Skeletal muscle tissue (tissue), 4 donors: ENCODE data around the gene ANKRD11. TPM values are rescaled to one million over a fixed set of nuclear protein-coding genes. Genes with fewer than 3 reads are reported as not detected.
A peak's percentile ranks its signal among the peaks of the same experiment; 100 is the strongest.

Experiments used
- H3K27ac ChIP-seq: one replicate; pipeline ENCODE4 v1.7.0; 2013; ENCODE audit warnings: mild to moderate bottlenecking, low read depth, low read length, inconsistent platforms
- H3K27me3 ChIP-seq, 3 donors: one replicate each; pipeline ENCODE4 v1.7.0; 2013; ENCODE audit warnings: low read length in 3 of 3; ENCODE audit not compliant: control insufficient read depth in 3 of 3, insufficient read depth in 3 of 3
- H3K36me3 ChIP-seq, 3 donors: one replicate each; pipeline ENCODE4 v1.7.0; 2013; ENCODE audit warnings: low read length in 3 of 3; ENCODE audit not compliant: control insufficient read depth in 3 of 3, insufficient read depth in 3 of 3
- H3K4me1 ChIP-seq, 3 donors: one replicate each; pipeline ENCODE4 v1.7.0; 2013; ENCODE audit warnings: low read length in 3 of 3, mild to moderate bottlenecking in 3 of 3; ENCODE audit not compliant: control insufficient read depth in 3 of 3, insufficient read depth in 3 of 3
- H3K4me3 ChIP-seq, 3 donors: one replicate each; pipeline ENCODE4 v1.7.0; 2013; ENCODE audit warnings: low read length in 3 of 3
- H3K9ac ChIP-seq, 3 donors: one replicate each; pipeline ENCODE4 v1.7.0; 2013; ENCODE audit warnings: low read length in 3 of 3, mild to moderate bottlenecking in 3 of 3, moderate library complexity in 2 of 3, low read depth in 1 of 3
- H3K9me3 ChIP-seq, 3 donors: one replicate each; pipeline ENCODE4 v1.7.0; 2013; ENCODE audit warnings: low read length in 3 of 3; ENCODE audit not compliant: control insufficient read depth in 3 of 3
- total RNA-seq: library from RNA; depleted of rRNA; stranded (reverse); fragments of >200 nt; gene quantifications from one replicate; pipeline ENCODE4 v1.2.3, GENCODE V29; 2014
- donor health status: Osteomylitis.

Gene ANKRD11
- total RNA-seq, 1 donor from 2014 or later: 21.4 TPM

DNA sequence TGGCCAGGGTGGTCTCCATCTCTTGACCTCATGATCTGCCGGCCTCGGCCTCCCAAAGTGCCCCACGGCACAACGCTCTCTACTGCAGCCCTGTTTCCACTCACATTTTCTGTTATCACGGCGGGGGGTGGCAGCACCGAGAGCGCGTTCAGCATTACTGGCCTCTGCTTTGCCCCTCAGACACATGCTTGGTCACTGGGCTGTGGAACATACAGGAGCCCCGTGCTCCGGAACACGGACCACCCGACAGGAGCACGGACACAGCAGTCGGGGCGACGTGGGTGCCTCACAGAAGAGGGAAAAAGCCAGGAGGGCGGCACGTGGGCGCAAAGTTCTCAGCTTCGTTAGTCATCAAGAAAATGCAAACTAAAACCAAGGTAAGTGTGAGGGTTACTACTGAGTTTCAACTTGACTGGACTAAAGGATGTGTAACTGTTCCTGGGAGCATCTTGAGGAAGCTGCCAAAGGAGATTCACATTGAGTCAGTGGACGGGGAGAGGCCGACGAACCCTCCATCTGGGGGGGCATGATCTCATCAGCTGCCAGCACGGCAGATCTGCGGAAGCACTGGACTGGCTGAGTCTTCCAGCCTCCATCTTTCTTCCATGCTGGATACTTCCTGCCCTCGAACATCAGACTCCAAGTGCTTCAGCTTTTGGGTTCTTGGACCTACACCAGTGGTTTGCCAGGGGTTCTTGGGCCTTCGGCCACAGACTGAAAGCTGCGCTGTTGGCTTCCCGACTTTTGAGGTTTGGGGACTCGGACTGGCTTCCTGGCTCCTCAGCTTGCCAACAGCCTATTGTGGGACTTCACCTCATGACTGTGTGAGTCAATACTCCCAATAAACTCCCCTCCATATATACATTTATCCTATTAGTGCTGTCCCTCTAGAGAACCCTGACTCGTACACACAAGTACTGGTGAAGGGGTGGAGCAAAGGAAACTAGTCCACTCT is 166.0 kb downstream of the ANKRD11 start:
- Histone ChIP-seq H3K9ac (peak overlapping the region in 1 of 3 donors; percentile 16), H3K9me3 (no peaks in the 10 kb centered on the region), H3K36me3 (peaks cover 0 to 6% (median 0%) of the 10 kb centered on the region in 3 donors), H3K27ac (peak overlapping the region; percentile 81), H3K27me3 (no peaks in the 10 kb centered on the region), H3K4me1 (peaks cover 73 to 79% (median 78%) of the 10 kb centered on the region in 3 donors), H3K4me3 (peak overlapping the region; percentile 14 to 59 (median 45))

GRCh38 chr16:89323120-89323960 is 167.0 kb downstream of the ANKRD11 start:
- peak overlapping the region; percentile 67 to 75 (median 68) for H3K4me3 ChIP-seq

DNA sequence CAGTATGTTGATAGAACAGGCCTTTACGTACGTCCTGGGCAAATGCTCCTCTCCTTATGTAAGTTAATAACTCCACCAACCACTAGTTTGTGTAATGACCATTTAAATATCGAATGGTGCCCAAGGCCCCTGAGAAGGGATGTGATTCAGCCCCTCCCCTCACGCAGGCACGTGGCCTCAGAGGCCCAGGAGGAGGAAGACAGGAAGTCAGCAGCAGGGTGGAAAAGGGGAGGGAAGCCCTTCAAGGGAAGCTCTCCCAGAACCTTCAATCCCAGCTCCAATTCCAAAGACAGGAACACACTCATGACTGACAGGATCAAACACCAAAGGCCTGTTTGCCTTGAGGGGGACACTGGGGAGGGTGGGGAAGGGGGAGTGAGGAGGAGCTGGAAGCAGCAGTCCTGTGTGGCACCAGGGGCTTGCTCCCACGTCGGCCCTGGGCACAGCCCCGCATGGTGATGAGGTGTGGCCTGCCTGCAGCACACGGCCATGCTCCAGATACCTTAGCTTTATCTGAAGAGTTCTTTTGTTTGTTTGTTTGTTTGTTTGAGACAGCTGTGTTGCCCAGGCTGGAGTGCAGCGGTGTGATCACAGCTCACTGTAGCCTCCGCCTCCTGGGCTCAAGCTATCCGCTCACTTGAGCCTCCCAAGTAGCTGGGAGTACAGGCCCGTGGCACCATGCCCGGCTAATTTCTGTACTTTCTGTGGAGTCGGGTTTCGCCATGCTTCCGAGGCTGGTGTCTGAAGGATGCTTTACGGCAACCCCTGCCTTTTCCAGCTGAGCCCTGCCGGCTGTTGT is 167.8 kb downstream of the ANKRD11 start:
- H3K4me1 ChIP-seq: peaks cover 90 to 91% (median 91%) of the 10 kb centered on the region in 3 donors
- H3K9ac ChIP-seq: peak overlapping the region; percentile 36 to 77 (median 76)
- no peaks in the 10 kb centered on the region for H3K27me3 ChIP-seq
- H3K27ac ChIP-seq: peak overlapping the region; percentile 81
- H3K36me3 ChIP-seq: peaks cover 0 to 6% (median 0%) of the 10 kb centered on the region in 3 donors
- H3K4me3 ChIP-seq: peak overlapping the region; percentile 67 to 75 (median 68)
- no peaks in the 10 kb centered on the region for H3K9me3 ChIP-seq

More at GRCh38 chr16:89323120-89323960, 167.0 kb downstream of the ANKRD11 start:
- peak overlapping the region; percentile 81 for H3K27ac ChIP-seq
- H3K4me1 ChIP-seq: peaks cover 82 to 83% (median 83%) of the 10 kb centered on the region in 3 donors
- no peaks in the 10 kb centered on the region for H3K9me3 ChIP-seq
- no peaks in the 10 kb centered on the region for H3K27me3 ChIP-seq
- peaks cover 0 to 6% (median 0%) of the 10 kb centered on the region in 3 donors for H3K36me3 ChIP-seq
- H3K9ac ChIP-seq: peak overlapping the region; percentile 36 to 77 (median 76)

- peak overlapping the region; percentile 51 to 68 (median 57) for H3K4me3 ChIP-seq
- H3K27me3 ChIP-seq: no peaks in the 10 kb centered on the region
- peak overlapping the region; percentile 81 for H3K27ac ChIP-seq
- peak overlapping the region; percentile 62 to 79 (median 66) for H3K9ac ChIP-seq
- peaks cover 0 to 8% (median 0%) of the 10 kb centered on the region in 3 donors for H3K36me3 ChIP-seq
- H3K4me1 ChIP-seq: peaks cover 95 to 97% (median 96%) of the 10 kb centered on the region in 3 donors
- no peaks in the 10 kb centered on the region for H3K9me3 ChIP-seq
These were observed 169.4 kb downstream of the ANKRD11 start for GRCh38 chr16:89320782-89321501.

GRCh38 chr16:89319886-89320781 is 170.2 kb downstream of the ANKRD11 start:
- H3K4me3 ChIP-seq: peak overlapping the region; percentile 51 to 68 (median 57)

DNA sequence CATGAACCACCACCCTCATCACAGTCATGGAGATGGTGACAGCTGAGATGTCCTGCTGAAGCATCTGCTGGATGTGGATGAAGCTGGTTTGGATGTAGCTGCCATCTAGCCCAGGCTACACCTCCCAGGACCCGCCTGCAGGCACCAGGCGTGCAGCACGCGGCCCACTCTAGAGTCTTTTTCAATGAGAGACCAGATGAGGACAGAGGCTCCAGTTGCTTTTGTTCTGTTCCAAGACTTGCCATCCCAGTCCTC is 170.8 kb downstream of the ANKRD11 start:
- H3K9ac ChIP-seq: peak overlapping the region; percentile 62 to 79 (median 66)
- peak overlapping the region in 2 of 3 donors; percentile 57 to 68 for H3K4me3 ChIP-seq
- H3K27ac ChIP-seq: peak overlapping the region; percentile 81
- H3K4me1 ChIP-seq: peaks cover 95 to 97% (median 96%) of the 10 kb centered on the region in 3 donors
- no peaks in the 10 kb centered on the region for H3K27me3 ChIP-seq
- H3K9me3 ChIP-seq: no peaks in the 10 kb centered on the region
- H3K36me3 ChIP-seq: peaks cover 0 to 10% (median 0%) of the 10 kb centered on the region in 3 donors

More at GRCh38 chr16:89319886-89320781, 170.2 kb downstream of the ANKRD11 start:
- H3K27ac ChIP-seq: peak overlapping the region; percentile 81
- H3K9ac ChIP-seq: peak overlapping the region; percentile 62 to 79 (median 66)
- H3K27me3 ChIP-seq: no peaks in the 10 kb centered on the region
- no peaks in the 10 kb centered on the region for H3K9me3 ChIP-seq
- H3K4me1 ChIP-seq: peaks cover 95 to 97% (median 96%) of the 10 kb centered on the region in 3 donors
- H3K36me3 ChIP-seq: peaks cover 0 to 16% (median 0%) of the 10 kb centered on the region in 3 donors

DNA sequence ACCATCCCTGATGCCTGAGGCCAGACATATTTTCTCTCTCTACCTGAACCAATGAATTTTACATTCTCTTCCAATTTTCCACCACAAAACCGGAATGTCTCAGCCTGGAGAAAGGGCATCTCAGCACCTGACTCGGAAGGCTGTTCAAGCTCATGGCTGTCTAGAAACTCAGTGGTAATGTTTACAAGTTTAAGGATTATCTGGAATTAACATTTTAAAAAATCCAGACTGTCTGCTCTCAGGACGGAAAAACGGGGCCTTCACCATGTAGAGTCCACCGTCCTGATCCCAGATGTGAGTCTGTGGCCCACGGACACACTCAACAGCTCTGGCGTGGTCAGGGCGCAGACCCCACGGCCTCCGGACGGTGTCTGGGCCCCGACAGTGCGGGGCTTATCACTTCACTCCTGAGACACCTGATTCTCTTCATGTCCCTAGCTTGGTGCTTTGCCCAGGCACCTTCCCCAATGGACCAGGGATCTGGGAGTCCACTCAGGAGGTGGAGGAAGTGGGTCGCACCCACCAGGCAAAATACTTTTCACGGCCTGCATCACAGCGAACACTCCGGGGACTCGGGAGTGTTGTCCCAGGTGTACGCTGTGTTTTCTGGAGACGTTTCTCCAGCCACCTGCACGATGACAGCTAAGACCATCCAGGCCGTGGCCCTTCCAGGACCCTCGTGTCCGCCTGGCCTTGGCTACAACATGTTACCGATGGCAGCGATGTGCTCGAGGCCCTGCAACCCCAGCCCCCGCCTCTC is 171.3 kb downstream of the ANKRD11 start:
- H3K27me3 ChIP-seq: no peaks in the 10 kb centered on the region
- H3K9ac ChIP-seq: peak overlapping the region in 2 of 3 donors; percentile 62 to 79
- H3K9me3 ChIP-seq: no peaks in the 10 kb centered on the region
- H3K36me3 ChIP-seq: peaks cover 0 to 10% (median 0%) of the 10 kb centered on the region in 3 donors
- peaks cover 95 to 97% (median 96%) of the 10 kb centered on the region in 3 donors for H3K4me1 ChIP-seq
- H3K4me3 ChIP-seq: peak overlapping the region in 1 of 3 donors; percentile 57
- H3K27ac ChIP-seq: peak overlapping the region; percentile 81

- Histone ChIP-seq H3K36me3 (peaks cover 0 to 10% (median 0%) of the 10 kb centered on the region in 3 donors), H3K27ac (no peak overlapping the region), H3K9me3 (no peaks in the 10 kb centered on the region), H3K9ac (no peak overlapping the region), H3K4me3 (no peak overlapping the region), H3K4me1 (peaks cover 95 to 96% (median 95%) of the 10 kb centered on the region in 3 donors), H3K27me3 (no peaks in the 10 kb centered on the region)
These were observed 172.0 kb downstream of the ANKRD11 start for GRCh38 chr16:89318430-89318758.
